ENCODE results near the gene HARS1.
"Not testable (repeated sequence)": the region's sequence is repeated elsewhere in the genome, so short reads cannot be mapped to it uniquely, and the experiment has no call there.

HARS1 gene

GRCh38 chr5:140690941-140691924, at the start of gene HARS1, which contains the start of gene HARS2:
Gene HARS1, minus strand, starts transcription at chr5:140691370. Its CDS starts 66 bp downstream, at chr5:140691304.
Gene HARS2, plus strand, starts transcription at chr5:140691455. Its CDS starts 194 bp downstream, at chr5:140691649.
- in situ Hi-C loops (cut with HindIII; ENCODE audit: low pct_ligation_motif_present, low pct_unique_long_range_greater_than_20kb, low sequenced_read_pairs), result no loop called here
- DNase-seq, result peak; percentile 95

- DNase-seq, result no peak
- in situ Hi-C loops (cut with HindIII; ENCODE audit: low pct_ligation_motif_present, low pct_unique_long_range_greater_than_20kb, low sequenced_read_pairs), result no loop called here
Observed at GRCh38 chr5:140737486-140737885, 46.3 kb upstream of the HARS1 start.

DNA sequence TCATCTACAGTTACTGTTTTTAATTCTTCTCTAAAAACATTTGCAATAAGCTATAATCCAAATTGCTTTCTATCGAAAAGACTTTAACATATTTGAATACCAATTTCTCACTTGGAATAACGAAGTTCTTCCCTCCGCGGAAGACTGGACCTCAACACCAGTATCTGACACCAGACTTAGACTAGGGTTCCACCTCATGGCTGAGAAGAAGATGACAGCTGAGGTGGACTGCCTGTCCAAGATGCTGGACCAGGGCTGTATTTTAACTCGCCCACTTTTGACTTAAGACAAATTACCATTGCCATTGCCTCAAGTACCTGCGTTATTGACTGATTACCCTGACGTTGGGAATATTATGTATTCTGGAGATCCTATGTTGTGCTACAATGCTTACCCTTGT, 43.2 kb upstream of the HARS1 start:
- DNase-seq, result no peak
- in situ Hi-C loops (cut with HindIII; ENCODE audit: low pct_ligation_motif_present, low pct_unique_long_range_greater_than_20kb, low sequenced_read_pairs), result no loop called here

DNA sequence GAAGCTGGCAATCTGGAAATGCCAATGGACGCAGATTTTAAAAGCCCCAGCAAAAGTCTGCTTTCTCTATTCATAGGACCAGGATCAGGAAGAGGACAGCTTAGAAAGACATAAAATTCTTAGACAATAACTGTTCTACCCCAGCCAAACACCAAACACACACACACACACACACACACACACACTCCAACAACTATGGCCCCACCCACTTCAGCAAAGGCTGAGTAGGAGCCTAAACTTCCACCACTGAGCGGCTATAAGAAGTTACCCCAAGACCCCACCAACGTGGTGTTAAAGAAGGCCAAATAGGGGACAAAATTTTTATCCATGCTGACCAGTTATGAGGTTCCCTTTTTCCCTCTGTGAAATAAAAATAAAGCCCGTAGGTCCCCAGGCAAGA, 41.9 kb upstream of the HARS1 start:
- no peak for DNase-seq
- in situ Hi-C loops (cut with HindIII; ENCODE audit: low pct_ligation_motif_present, low pct_unique_long_range_greater_than_20kb, low sequenced_read_pairs), result no loop called here

- in situ Hi-C loops (cut with HindIII; ENCODE audit: low pct_ligation_motif_present, low pct_unique_long_range_greater_than_20kb, low sequenced_read_pairs), result no loop called here
- peak; percentile 97 for DNase-seq
Observed at GRCh38 chr5:140725799-140726471, 34.8 kb upstream of the HARS1 start.

DNA sequence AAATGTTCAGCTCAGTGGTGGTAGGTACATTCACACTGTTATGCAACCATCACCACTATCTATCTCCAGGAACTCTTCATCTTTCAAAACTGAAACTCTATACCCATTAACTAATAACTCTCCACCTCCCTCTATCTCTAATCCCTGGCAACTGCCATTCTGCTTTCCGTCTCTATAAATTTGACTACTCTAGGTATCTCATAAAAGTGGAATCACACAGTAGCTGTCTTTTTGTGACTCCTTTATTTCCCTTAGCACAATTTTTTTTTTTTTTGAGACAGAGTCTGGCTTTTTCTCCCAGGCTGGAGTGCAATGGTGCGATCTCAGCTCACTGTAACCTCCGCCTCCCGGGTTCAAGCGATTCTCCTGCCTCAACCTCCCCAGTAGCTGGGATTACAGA, 30.2 kb upstream of the HARS1 start:
- DNase-seq; in situ Hi-C loops (cut with HindIII; ENCODE audit: low pct_ligation_motif_present, low pct_unique_long_range_greater_than_20kb, low sequenced_read_pairs): not testable (repeated sequence)

DNA sequence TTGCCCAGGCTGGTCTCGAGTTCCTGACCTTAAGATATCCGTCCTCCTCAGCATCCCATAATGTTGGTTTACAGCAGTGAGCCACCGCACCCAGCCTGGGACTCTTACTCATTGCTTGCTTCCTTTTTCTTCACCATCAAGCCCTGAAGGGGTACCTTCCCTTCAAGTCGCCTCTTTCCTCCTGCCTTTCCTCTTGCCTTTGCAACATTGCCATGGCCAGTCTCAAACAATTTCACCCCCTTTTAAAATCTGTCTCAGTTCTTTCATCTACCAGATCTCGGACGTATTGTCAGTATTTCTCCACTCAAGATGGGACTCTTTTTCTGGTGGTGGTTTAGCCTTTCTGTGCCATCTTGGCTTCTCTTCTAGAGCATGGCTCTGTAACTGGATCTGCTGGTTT, 29.6 kb upstream of the HARS1 start:
- DNase-seq; in situ Hi-C loops (cut with HindIII; ENCODE audit: low pct_ligation_motif_present, low pct_unique_long_range_greater_than_20kb, low sequenced_read_pairs): not testable (repeated sequence)

GRCh38 chr5:140718266-140718592, 27.1 kb upstream of the HARS1 start:
- no peak for DNase-seq
- in situ Hi-C loops (cut with HindIII; ENCODE audit: low pct_ligation_motif_present, low pct_unique_long_range_greater_than_20kb, low sequenced_read_pairs), result no loop called here

GRCh38 chr5:140716238-140716637, 25.1 kb upstream of the HARS1 start:
- in situ Hi-C loops (cut with HindIII; ENCODE audit: low pct_ligation_motif_present, low pct_unique_long_range_greater_than_20kb, low sequenced_read_pairs); DNase-seq: not testable (repeated sequence)

DNA sequence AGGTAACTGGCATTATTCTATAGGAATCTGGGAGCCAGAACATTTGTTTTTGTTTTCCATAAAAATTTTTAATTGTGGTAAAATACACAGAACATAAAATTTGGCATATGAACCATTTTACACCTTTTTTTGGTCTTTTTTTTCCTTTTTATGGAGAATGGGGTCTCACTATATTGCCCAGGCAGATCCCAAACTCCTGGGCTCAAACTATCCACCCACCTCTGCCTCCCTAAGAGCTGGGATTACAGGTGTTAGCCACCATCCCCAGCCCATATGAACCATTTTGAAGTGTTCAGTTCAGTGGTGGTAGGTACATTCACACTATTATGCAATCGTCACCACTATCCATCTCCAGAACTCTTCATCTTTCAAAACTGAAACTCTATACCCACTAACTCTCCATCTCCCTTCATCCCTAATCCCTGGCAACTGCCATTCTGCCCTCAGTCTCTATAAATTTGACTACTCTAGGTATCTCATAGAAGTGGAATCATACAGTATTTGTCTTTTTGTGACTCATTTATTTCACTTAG, 22.5 kb upstream of the HARS1 start:
- in situ Hi-C loops (cut with HindIII; ENCODE audit: low pct_ligation_motif_present, low pct_unique_long_range_greater_than_20kb, low sequenced_read_pairs), result no loop called here
- no peak for DNase-seq

DNA sequence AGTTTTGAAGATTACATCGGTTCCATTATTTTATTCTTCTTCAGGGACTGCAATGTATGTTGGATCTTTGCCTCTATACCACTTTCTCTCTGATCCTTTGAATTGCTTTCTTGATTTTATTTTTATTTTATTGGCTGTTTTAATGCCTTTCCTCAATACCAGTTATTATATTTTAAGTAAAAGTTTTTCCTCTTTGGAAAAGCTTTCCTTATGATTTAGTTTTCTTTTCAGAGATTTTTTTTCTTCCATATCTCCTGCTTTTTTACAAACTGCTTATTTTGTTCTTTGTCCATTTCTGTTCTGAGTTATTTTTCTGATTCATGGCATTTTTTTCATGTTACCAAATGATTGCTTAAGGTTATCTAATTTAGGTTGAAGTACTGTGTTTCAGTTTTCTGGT, 20.6 kb upstream of the HARS1 start:
- DNase-seq, result no peak
- in situ Hi-C loops (cut with HindIII; ENCODE audit: low pct_ligation_motif_present, low pct_unique_long_range_greater_than_20kb, low sequenced_read_pairs), result no loop called here

GRCh38 chr5:140710899-140711552, 19.9 kb upstream of the HARS1 start:
- in situ Hi-C loops (cut with HindIII; ENCODE audit: low pct_ligation_motif_present, low pct_unique_long_range_greater_than_20kb, low sequenced_read_pairs), result no loop called here
- DNase-seq, result peak; percentile 97

- in situ Hi-C loops (cut with HindIII; ENCODE audit: low pct_ligation_motif_present, low pct_unique_long_range_greater_than_20kb, low sequenced_read_pairs); DNase-seq: not testable (repeated sequence)
Observed at GRCh38 chr5:140708787-140709186, 17.6 kb upstream of the HARS1 start.

GRCh38 chr5:140707812-140708211, 16.6 kb upstream of the HARS1 start:
- in situ Hi-C loops (cut with HindIII; ENCODE audit: low pct_ligation_motif_present, low pct_unique_long_range_greater_than_20kb, low sequenced_read_pairs), result no loop called here
- no peak for DNase-seq

GRCh38 chr5:140700177-140701144, 9.3 kb upstream of the HARS1 start, which contains the start of gene ZMAT2:
Gene ZMAT2, plus strand, starts transcription at chr5:140700447. Its CDS starts 14 bp downstream, at chr5:140700461.
- DNase-seq, result peak; percentile 97

GRCh38 chr5:140696891-140697492, 5.8 kb upstream of the HARS1 start:
- in situ Hi-C loops (cut with HindIII; ENCODE audit: low pct_ligation_motif_present, low pct_unique_long_range_greater_than_20kb, low sequenced_read_pairs), result no loop called here

More at GRCh38 chr5:140700177-140701144, 9.3 kb upstream of the HARS1 start, which contains the start of gene ZMAT2:
- in situ Hi-C loops (cut with HindIII; ENCODE audit: low pct_ligation_motif_present, low pct_unique_long_range_greater_than_20kb, low sequenced_read_pairs), result no loop called here

GRCh38 chr5:140694276-140694675, 3.1 kb upstream of the HARS1 start:
- in situ Hi-C loops (cut with HindIII; ENCODE audit: low pct_ligation_motif_present, low pct_unique_long_range_greater_than_20kb, low sequenced_read_pairs), result no loop called here
- no peak for DNase-seq

More at GRCh38 chr5:140696891-140697492, 5.8 kb upstream of the HARS1 start:
- no peak for DNase-seq

Measured in ACHN (cell line).